ENCODE data around the gene RABAC1. TPM values are rescaled to one million over a fixed set of nuclear protein-coding genes. Genes with fewer than 3 reads are reported as not detected.

Gene RABAC1
- total RNA-seq, 1 experiment from 2014 or later: 94.0 TPM

DNA sequence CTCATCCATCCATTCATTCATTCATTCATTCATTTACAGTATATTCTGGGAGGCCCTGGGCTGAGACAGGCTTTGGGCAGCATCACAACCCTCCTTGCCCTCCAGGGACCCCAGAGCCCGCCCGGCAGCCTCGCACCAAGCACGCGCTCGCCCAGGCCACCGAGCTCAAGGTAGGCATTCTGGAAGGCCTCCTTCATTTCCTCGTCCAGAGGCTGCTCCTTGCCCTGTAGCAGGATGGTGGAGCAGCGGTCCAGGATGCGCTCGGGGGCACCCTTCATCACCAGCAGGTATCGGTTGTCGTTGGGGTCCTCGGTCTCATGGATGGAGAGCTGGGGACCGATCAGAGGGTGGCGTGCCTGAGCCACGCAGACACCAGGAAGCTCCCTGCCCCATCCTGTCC, 19.3 kb upstream of the RABAC1 start:
- H2BK20ac ChIP-seq (ENCODE audit: low read depth, low read length, poor library complexity, severe bottlenecking): no peak overlapping the region
- no peak overlapping the region for H3K56ac ChIP-seq (ENCODE audit: insufficient read length, low read depth, low read length)
- no peaks in the 10 kb centered on the region for H3K27me3 ChIP-seq (ENCODE audit: insufficient read depth, low read length)
- H3K79me2 ChIP-seq (ENCODE audit: insufficient read depth, low read length): no peaks in the 10 kb centered on the region
- no CpG with 5 or more reads among the region's 17 CpGs for WGBS (ENCODE audit: extremely low coverage, insufficient read length, low lambda C conversion rate)
- no peak for DNase-seq
- H2BK5ac ChIP-seq (ENCODE audit: insufficient read length, low read length): no peak overlapping the region
- TF ChIP-seq, protein P1, sequence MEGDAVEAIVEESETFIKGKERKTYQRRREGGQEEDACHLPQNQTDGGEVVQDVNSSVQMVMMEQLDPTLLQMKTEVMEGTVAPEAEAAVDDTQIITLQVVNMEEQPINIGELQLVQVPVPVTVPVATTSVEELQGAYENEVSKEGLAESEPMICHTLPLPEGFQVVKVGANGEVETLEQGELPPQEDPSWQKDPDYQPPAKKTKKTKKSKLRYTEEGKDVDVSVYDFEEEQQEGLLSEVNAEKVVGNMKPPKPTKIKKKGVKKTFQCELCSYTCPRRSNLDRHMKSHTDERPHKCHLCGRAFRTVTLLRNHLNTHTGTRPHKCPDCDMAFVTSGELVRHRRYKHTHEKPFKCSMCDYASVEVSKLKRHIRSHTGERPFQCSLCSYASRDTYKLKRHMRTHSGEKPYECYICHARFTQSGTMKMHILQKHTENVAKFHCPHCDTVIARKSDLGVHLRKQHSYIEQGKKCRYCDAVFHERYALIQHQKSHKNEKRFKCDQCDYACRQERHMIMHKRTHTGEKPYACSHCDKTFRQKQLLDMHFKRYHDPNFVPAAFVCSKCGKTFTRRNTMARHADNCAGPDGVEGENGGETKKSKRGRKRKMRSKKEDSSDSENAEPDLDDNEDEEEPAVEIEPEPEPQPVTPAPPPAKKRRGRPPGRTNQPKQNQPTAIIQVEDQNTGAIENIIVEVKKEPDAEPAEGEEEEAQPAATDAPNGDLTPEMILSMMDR (conservative IDR thresholded peaks at IDR 0.05): no peak
- no peak overlapping the region for H4K91ac ChIP-seq (ENCODE audit: insufficient read length, low read depth, low read length)
- H3K9me3 Mint-ChIP-seq: no peaks in the 10 kb centered on the region
- no peak overlapping the region for H3K9ac ChIP-seq (ENCODE audit: extremely low read depth, insufficient read length, low read length)
- peaks cover 4 to 11% (median 5%) of the 10 kb centered on the region in 3 experiments; a peak in 5 of 7 replicates for H3K36me3 Mint-ChIP-seq (ENCODE audit: insufficient read depth in 1 of 3, low read depth in 3 of 3)
- no peak overlapping the region for H2BK15ac ChIP-seq (ENCODE audit: low read depth, low read length)
- no peak overlapping the region for H4K5ac ChIP-seq (ENCODE audit: insufficient read length, low read depth, low read length)
- H3K23ac ChIP-seq (ENCODE audit: insufficient read length, low read depth, low read length): no peak overlapping the region
- no peak overlapping the region for H2AFZ ChIP-seq (ENCODE audit: low read length)
- no peak overlapping the region for H2BK12ac ChIP-seq (ENCODE audit: insufficient read length, low read depth, low read length)
- no peak overlapping the region for H3K27ac ChIP-seq (ENCODE audit: insufficient read length, low read depth, low read length)
- no peaks in the 10 kb centered on the region for H4K20me1 ChIP-seq (ENCODE audit: control insufficient read depth, insufficient read depth, insufficient read length)
- H3K4me2 ChIP-seq (ENCODE audit: insufficient read depth, insufficient read length, low read length): no peak overlapping the region
- no peak overlapping the region for H2AK5ac ChIP-seq (ENCODE audit: insufficient read length, low read length)
- H3K79me1 ChIP-seq (ENCODE audit: insufficient read depth, low read depth, low read length, poor library complexity, severe bottlenecking): no peaks in the 10 kb centered on the region
- no peaks in the 10 kb centered on the region for H3K4me1 Mint-ChIP-seq
- no peaks in the 10 kb centered on the region for H3K4me1 ChIP-seq (ENCODE audit: insufficient read depth, low read length)
- H4K8ac ChIP-seq (replicated peaks; ENCODE audit: insufficient read length, low read depth, low read length): no peak overlapping the region
- no peak overlapping the region for H3K14ac ChIP-seq (ENCODE audit: insufficient read depth, low read length)
- no peak overlapping the region for H3T11ph ChIP-seq (ENCODE audit: low read length)
- no peak overlapping the region for H2BK120ac ChIP-seq (ENCODE audit: low read depth, low read length, poor library complexity, severe bottlenecking)
- H3K9me3 ChIP-seq (ENCODE audit: control insufficient read depth, low read depth, low read length): no peaks in the 10 kb centered on the region
- H3K4me3 Mint-ChIP-seq: no peak overlapping the region
- no peak overlapping the region for H3K4ac ChIP-seq (ENCODE audit: low read depth, low read length)
- H3K23me2 ChIP-seq (ENCODE audit: insufficient read length, low read depth, low read length, poor library complexity, severe bottlenecking): no peaks in the 10 kb centered on the region
- H3K18ac ChIP-seq (ENCODE audit: insufficient read length, low read depth, low read length): no peak overlapping the region
- H3K27ac Mint-ChIP-seq: no peak overlapping the region
- no peaks in the 10 kb centered on the region; the same call in 1 of the 2 replicates for H3K27me3 Mint-ChIP-seq (ENCODE audit: low read depth)
